ENCODE results near the gene NLRC4. TPM values are rescaled to one million over a fixed set of nuclear protein-coding genes. Genes with fewer than 3 reads are reported as not detected.
A peak's percentile ranks its signal among the peaks of the same experiment; 100 is the strongest.

NLRC4 gene
- total and polyA plus RNA-seq, 2 donors (not counting 3 experiments of a cell fraction or from before 2014, with no cell fraction given): not detected

DNA sequence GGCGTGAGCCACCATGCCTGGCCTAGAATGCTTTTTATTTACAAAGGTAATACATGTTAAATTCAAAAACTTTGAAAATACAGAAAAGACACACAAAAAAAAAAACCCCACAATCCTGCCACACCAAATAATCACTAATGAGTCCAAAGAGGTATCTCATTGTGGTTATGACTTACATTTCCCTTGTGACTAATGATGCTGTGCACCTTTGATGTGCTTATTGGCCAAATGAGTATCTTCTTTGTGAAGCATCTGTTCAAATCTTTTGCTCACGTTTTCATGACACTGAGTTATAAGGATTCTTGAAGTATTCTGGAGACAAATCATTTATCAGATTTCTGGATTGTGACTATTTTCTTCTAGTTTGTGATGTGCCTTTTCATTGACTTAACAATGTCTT lies 6.4 kb upstream of the NLRC4 start:
- ChIA-PET CTCF (no interaction called here), POLR2A (no interaction called here)
- no peaks in the 10 kb centered on the region for H3K9me3 ChIP-seq (replicated peaks; ENCODE audit: control insufficient read depth, insufficient read depth, low read length)
- dilution Hi-C loops (cut with MboI; ENCODE audit: extremely low pct_ligation_motif_present, low sequenced_read_pairs) (no loop called here), intact Hi-C loops (cut with micrococcal nuclease) (no loop called here)
- H3K9ac ChIP-seq (replicated peaks; ENCODE audit: extremely low read depth, insufficient read depth, low read length): no peak overlapping the region
- H3K4me1 ChIP-seq (ENCODE audit: control insufficient read depth, extremely low read depth, insufficient read depth, low read length): no peaks in the 10 kb centered on the region
- no peak overlapping the region for H3K4me3 ChIP-seq (replicated peaks in 1 of 3; ENCODE audit: insufficient read depth in 1 of 3, low read depth in 1 of 3, low read length in 3 of 3)
- no peak overlapping the region for H3K27ac ChIP-seq (ENCODE audit: insufficient read depth, low read depth, low read length)
- TF ChIP-seq GATA2 (IDR thresholded peaks at IDR 0.05; ENCODE audit: insufficient read depth, insufficient read length, low read depth, low read length) (no peak), POLR2A (IDR thresholded peaks at IDR 0.05; ENCODE audit: low read depth, low read length) (no peak), POLR2AphosphoS5 (IDR thresholded peaks at IDR 0.05; ENCODE audit: insufficient read depth, low read depth, low read length) (no peak), JUN (IDR thresholded peaks at IDR 0.05; ENCODE audit: borderline replicate concordance, insufficient read depth, insufficient read length, low read depth) (no peak), CTCF (IDR thresholded peaks at IDR 0.05; ENCODE audit: extremely low read depth in 1 of 2, insufficient read depth in 1 of 2, low read depth in 1 of 2, low read length in 2 of 2) (no peak), MYC (IDR thresholded peaks at IDR 0.05; ENCODE audit: low read depth, low read length) (no peak), FOS (IDR thresholded peaks at IDR 0.05; ENCODE audit: borderline replicate concordance, insufficient read depth, low read length) (no peak), EZH2 (IDR thresholded peaks at IDR 0.05; ENCODE audit: borderline replicate concordance, low read depth, low read length, severe bottlenecking) (no peak), MAX (IDR thresholded peaks at IDR 0.05; ENCODE audit: insufficient read depth, insufficient read length) (no peak)
- H3K9me1 ChIP-seq (replicated peaks; ENCODE audit: control insufficient read depth, extremely low read depth, insufficient read depth, low read length): no peaks in the 10 kb centered on the region
- no peaks in the 10 kb centered on the region for H4K20me1 ChIP-seq (replicated peaks; ENCODE audit: control insufficient read depth, extremely low read depth, insufficient read depth, low read length)
- peaks cover 0 to 2% of the 10 kb centered on the region in 2 experiments for H3K27me3 ChIP-seq (ENCODE audit: control insufficient read depth in 2 of 2, insufficient read depth in 2 of 2, low read length in 2 of 2)
- FAIRE-seq: peak; percentile 24
- no peak overlapping the region for H2AFZ ChIP-seq (ENCODE audit: low read depth, low read length)
- no peak for DNase-seq (ENCODE audit: low read depth, low spot score)
- no peaks in the 10 kb centered on the region for H3K79me2 ChIP-seq (ENCODE audit: control insufficient read depth, insufficient read depth, low read length)
- H3K4me2 ChIP-seq (ENCODE audit: insufficient read depth, low read length): no peak overlapping the region
- H3K36me3 ChIP-seq (ENCODE audit: control insufficient read depth in 2 of 2, extremely low read depth in 1 of 2, insufficient read depth in 2 of 2, low read length in 2 of 2): no peaks in the 10 kb centered on the region
- no TSS peak for BruUV-seq (replicated peaks)
